Measurements from ENCODE around the gene UBAP1L. TPM values are rescaled to one million over a fixed set of nuclear protein-coding genes. Genes with fewer than 3 reads are reported as not detected.

UBAP1L gene
- total and polyA plus RNA-seq, 2 donors (not counting 3 experiments of a cell fraction or from before 2014, with no cell fraction given), result 1.9 to 5.0 TPM

DNA sequence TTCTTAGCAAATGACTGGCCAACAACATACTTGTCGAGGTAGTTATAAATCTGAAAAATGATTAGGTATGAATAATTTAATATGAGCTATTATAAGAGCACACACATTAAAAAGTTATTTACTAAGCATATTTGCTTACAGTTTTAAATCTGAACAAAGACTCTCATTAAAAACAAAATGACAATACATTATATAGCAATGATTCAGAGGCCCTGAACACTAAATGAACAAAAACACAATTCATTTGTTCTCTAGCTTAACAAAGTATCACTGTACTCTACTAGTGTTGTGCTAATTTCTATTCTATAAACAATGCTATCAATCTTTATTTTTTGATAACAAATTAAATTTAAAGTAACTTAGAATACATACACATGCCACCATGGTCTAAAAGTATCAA is 49.1 kb upstream of the UBAP1L start:
- H3K4me2 ChIP-seq (ENCODE audit: insufficient read depth, low read length), result no peak overlapping the region
- H3K4me1 ChIP-seq (ENCODE audit: control insufficient read depth, extremely low read depth, insufficient read depth, low read length), result no peaks in the 10 kb centered on the region
- no peaks in the 10 kb centered on the region for H3K27me3 ChIP-seq (ENCODE audit: control insufficient read depth in 2 of 2, insufficient read depth in 2 of 2, low read length in 2 of 2)
- intact Hi-C loops (cut with micrococcal nuclease) (no loop called here), dilution Hi-C loops (cut with MboI; ENCODE audit: extremely low pct_ligation_motif_present, low sequenced_read_pairs) (no loop called here)
- no peak for TF ChIP-seq MYC (IDR thresholded peaks at IDR 0.05; ENCODE audit: low read depth, low read length)
- TF ChIP-seq POLR2A (IDR thresholded peaks at IDR 0.05; ENCODE audit: low read depth, low read length), result no peak
- TF ChIP-seq GATA2 (IDR thresholded peaks at IDR 0.05; ENCODE audit: insufficient read depth, insufficient read length, low read depth, low read length), result no peak
- TF ChIP-seq, protein P1, sequence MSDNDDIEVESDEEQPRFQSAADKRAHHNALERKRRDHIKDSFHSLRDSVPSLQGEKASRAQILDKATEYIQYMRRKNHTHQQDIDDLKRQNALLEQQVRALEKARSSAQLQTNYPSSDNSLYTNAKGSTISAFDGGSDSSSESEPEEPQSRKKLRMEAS (IDR thresholded peaks at IDR 0.05; ENCODE audit: insufficient read depth, insufficient read length), result no peak
- no peak for TF ChIP-seq POLR2AphosphoS5 (IDR thresholded peaks at IDR 0.05; ENCODE audit: insufficient read depth, low read depth, low read length)
- TF ChIP-seq JUN (IDR thresholded peaks at IDR 0.05; ENCODE audit: borderline replicate concordance, insufficient read depth, insufficient read length, low read depth), result no peak
- TF ChIP-seq FOS (IDR thresholded peaks at IDR 0.05; ENCODE audit: borderline replicate concordance, insufficient read depth, low read length), result no peak
- TF ChIP-seq, protein P2, sequence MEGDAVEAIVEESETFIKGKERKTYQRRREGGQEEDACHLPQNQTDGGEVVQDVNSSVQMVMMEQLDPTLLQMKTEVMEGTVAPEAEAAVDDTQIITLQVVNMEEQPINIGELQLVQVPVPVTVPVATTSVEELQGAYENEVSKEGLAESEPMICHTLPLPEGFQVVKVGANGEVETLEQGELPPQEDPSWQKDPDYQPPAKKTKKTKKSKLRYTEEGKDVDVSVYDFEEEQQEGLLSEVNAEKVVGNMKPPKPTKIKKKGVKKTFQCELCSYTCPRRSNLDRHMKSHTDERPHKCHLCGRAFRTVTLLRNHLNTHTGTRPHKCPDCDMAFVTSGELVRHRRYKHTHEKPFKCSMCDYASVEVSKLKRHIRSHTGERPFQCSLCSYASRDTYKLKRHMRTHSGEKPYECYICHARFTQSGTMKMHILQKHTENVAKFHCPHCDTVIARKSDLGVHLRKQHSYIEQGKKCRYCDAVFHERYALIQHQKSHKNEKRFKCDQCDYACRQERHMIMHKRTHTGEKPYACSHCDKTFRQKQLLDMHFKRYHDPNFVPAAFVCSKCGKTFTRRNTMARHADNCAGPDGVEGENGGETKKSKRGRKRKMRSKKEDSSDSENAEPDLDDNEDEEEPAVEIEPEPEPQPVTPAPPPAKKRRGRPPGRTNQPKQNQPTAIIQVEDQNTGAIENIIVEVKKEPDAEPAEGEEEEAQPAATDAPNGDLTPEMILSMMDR (IDR thresholded peaks at IDR 0.05; ENCODE audit: extremely low read depth in 1 of 2, insufficient read depth in 1 of 2, low read depth in 1 of 2, low read length in 2 of 2), result no peak
- no peak for TF ChIP-seq EZH2 (IDR thresholded peaks at IDR 0.05; ENCODE audit: borderline replicate concordance, low read depth, low read length, severe bottlenecking)
- no peaks in the 10 kb centered on the region for H3K9me1 ChIP-seq (replicated peaks; ENCODE audit: control insufficient read depth, extremely low read depth, insufficient read depth, low read length)
- H3K36me3 ChIP-seq (ENCODE audit: control insufficient read depth in 2 of 2, extremely low read depth in 1 of 2, insufficient read depth in 2 of 2, low read length in 2 of 2), result peaks cover 0 to 5% of the 10 kb centered on the region in 2 experiments
- no peak overlapping the region for H3K4me3 ChIP-seq (replicated peaks in 1 of 3; ENCODE audit: insufficient read depth in 1 of 3, low read depth in 1 of 3, low read length in 3 of 3)
- no peak overlapping the region for H3K9ac ChIP-seq (replicated peaks; ENCODE audit: extremely low read depth, insufficient read depth, low read length)
- CTCF ChIA-PET, result interaction anchor here (0.8 to 1.1 kb wide), 2 partner anchors 12 to 20 kb away, joined by 3 read pairs; no protein-coding TSS in a partner anchor
- FAIRE-seq, result no peak
- DNase-seq (ENCODE audit: low read depth, low spot score), result no peak
- H2AFZ ChIP-seq (ENCODE audit: low read depth, low read length), result no peak overlapping the region
- no TSS peak for BruUV-seq (replicated peaks)
- H3K9me3 ChIP-seq (replicated peaks; ENCODE audit: control insufficient read depth, insufficient read depth, low read length), result no peaks in the 10 kb centered on the region
- no peak overlapping the region for H3K27ac ChIP-seq (ENCODE audit: insufficient read depth, low read depth, low read length)
- peaks cover 2% of the 10 kb centered on the region for H3K79me2 ChIP-seq (ENCODE audit: control insufficient read depth, insufficient read depth, low read length)
- no peaks in the 10 kb centered on the region for H4K20me1 ChIP-seq (replicated peaks; ENCODE audit: control insufficient read depth, extremely low read depth, insufficient read depth, low read length)
- POLR2A ChIA-PET, result no interaction called here
